Activated naive CD4-positive, alpha-beta T cell treated with anti-CD3 and anti-CD28 coated beads for 36 hours (primary cell): Measurements from ENCODE around the gene TXNDC17. TPM values are rescaled to one million over a fixed set of nuclear protein-coding genes. Genes with fewer than 3 reads are reported as not detected.
"Not testable (repeated sequence)": the region's sequence is repeated elsewhere in the genome, so short reads cannot be mapped to it uniquely, and the experiment has no call there.

Experiments used
- CTCF ChIA-PET: fragments of 350-600 bp; sonication (Branson Sonifier 250); formaldehyde crosslinking; loops from one replicate; lab custom pipeline; 2021; ENCODE audit warnings: antibody characterized with exemption; lab: Charles Lee
- DNase-seq: peaks from one replicate; pipeline ENCODE4 v3.0.0-alpha.2; 2020
- H3K27ac Mint-ChIP-seq: one replicate; pipeline ENCODE4 v1.8.0; 2021; ENCODE audit warnings: mild to moderate bottlenecking, mixed read lengths
- H3K27me3 Mint-ChIP-seq: one replicate; pipeline ENCODE4 v1.8.0; 2021; ENCODE audit warnings: low read depth, mixed read lengths
- H3K36me3 Mint-ChIP-seq: one replicate; pipeline ENCODE4 v1.8.0; 2021; ENCODE audit warnings: low read depth, mixed read lengths
- H3K4me1 Mint-ChIP-seq: one replicate; pipeline ENCODE4 v1.8.0; 2021; ENCODE audit warnings: low read depth, mixed read lengths
- H3K4me3 Mint-ChIP-seq: one replicate; pipeline ENCODE4 v1.8.0; 2021; ENCODE audit warnings: mild to moderate bottlenecking, moderate library complexity, mixed read lengths
- H3K9me3 Mint-ChIP-seq: one replicate; pipeline ENCODE4 v1.8.0; 2021; ENCODE audit warnings: mixed read lengths
- intact Hi-C: fragments of 100-400 bp; cut with micrococcal nuclease; formaldehyde crosslinking; loops from one replicate; pipeline ENCODE4 v1.15.1; 2023
- microRNA-seq: library from miRNA; unstranded; fragments of <30 nt; microRNA quantifications from one replicate; pipeline ENCODE4 v1.2.0, GENCODE V29; 2022; ENCODE audit warnings: borderline microRNAs expressed, borderline replicate concordance
- total RNA-seq, 2 experiments: library from RNA; stranded (reverse); gene quantifications; one replicate each; pipeline ENCODE4 v1.2.3, GENCODE V29; 2021

TXNDC17 gene
- total RNA-seq, 2 experiments from 2014 or later, result 71.4 to 85.8 TPM

DNA sequence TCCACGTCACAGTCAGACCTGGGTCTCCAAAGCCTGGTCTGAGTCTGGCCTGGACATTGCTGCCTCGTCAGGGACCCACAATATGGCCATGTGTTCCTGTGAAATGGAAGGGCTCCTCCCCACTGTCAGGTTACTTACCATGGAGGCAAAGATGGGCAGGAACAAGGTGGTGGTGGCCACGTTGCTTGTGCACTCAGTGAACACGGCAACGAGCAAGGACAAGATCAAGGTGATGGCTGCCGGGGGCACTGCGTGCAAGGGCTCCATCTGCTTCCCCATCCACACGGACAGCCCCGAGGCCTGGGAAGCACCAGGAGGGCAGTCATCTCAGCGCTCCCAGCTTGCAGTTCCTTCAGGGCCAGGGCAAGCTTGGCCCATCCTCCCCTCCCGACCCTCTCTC lies 49.8 kb downstream of the TXNDC17 start:
- intact Hi-C loops, result no loop called here
- no peaks in the 10 kb centered on the region for H3K4me1 Mint-ChIP-seq
- CTCF ChIA-PET, result no interaction called here
- peaks cover 16% of the 10 kb centered on the region for H3K27me3 Mint-ChIP-seq
- no peaks in the 10 kb centered on the region for H3K9me3 Mint-ChIP-seq
- H3K27ac Mint-ChIP-seq, result no peak overlapping the region
- DNase-seq, result no peak
- H3K36me3 Mint-ChIP-seq, result no peaks in the 10 kb centered on the region
- H3K4me3 Mint-ChIP-seq, result no peak overlapping the region

DNA sequence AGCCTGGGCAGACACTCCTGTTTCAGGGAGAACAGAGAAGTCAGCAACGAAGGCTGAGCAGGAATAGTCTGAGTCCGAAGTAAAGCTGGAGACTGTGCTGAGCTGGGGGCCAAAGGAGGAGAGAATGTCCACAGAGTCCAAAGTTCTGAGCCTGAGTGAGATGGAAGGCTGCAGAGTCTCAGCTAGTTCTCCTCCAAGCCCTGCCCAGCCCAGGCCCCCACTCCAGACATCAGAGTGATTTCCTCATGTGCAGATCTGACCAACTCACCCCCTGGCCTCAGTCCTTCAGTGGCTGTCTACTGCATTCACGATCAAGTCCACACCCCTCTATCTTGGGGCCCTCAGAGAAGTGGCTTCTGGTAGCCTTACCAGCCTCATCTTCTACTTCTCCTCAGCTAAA lies 50.7 kb downstream of the TXNDC17 start:
- DNase-seq, result no peak
- CTCF ChIA-PET, result no interaction called here
- intact Hi-C loops, result no loop called here
- no peaks in the 10 kb centered on the region for H3K4me1 Mint-ChIP-seq
- H3K36me3 Mint-ChIP-seq, result no peaks in the 10 kb centered on the region
- H3K27me3 Mint-ChIP-seq, result peaks cover 13% of the 10 kb centered on the region
- no peak overlapping the region for H3K4me3 Mint-ChIP-seq
- H3K9me3 Mint-ChIP-seq, result no peaks in the 10 kb centered on the region
- H3K27ac Mint-ChIP-seq, result no peak overlapping the region

DNA sequence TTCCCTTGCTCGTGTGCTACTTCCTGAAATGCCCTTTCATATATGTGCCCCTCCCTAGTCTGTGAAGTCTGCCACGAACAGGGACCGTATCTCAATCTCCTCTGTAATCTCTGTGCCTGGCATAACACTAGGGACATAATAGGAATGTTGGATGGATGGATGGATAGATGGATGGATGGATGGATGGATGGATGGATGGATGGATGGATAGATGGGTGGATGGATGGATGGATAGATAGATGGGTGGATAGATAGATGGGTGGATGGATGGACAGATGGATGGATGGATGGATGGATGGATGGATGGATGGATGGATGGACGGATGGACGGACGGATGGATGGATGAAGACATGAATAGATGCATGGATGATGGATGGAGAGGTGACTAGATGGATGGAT lies 51.1 kb downstream of the TXNDC17 start:
- intact Hi-C loops, H3K9me3 Mint-ChIP-seq, DNase-seq, H3K4me1 Mint-ChIP-seq, H3K4me3 Mint-ChIP-seq, H3K27ac Mint-ChIP-seq, CTCF ChIA-PET, H3K36me3 Mint-ChIP-seq: not testable (repeated sequence)
- H3K27me3 Mint-ChIP-seq, result peaks cover 13% of the 10 kb centered on the region

Small RNAs within 50 kb of the gene (microRNA-seq; reads per million reads assigned to microRNA genes)
- not detected for gene MIR4520-1
- not detected for gene MIR4520-2

Other genes with a start within 250 kb of the TXNDC17 start
- not detected for gene AIPL1, start 205.9 kb upstream of the TXNDC17 start, total RNA-seq
- gene PIMREG, start 196.6 kb upstream of the TXNDC17 start, total RNA-seq, result 10 to 100 TPM; 18.1 to 19.0 TPM
- under 1 TPM; 0.38 to 0.67 TPM for gene PITPNM3, start 84.5 kb upstream of the TXNDC17 start, total RNA-seq
- 1 to 10 TPM; 7.7 to 8.1 TPM for gene KIAA0753, start 349 bp upstream of the TXNDC17 start, total RNA-seq
- 10 to 100 TPM; 21.7 to 22.5 TPM for gene MED31, start 10.5 kb downstream of the TXNDC17 start, total RNA-seq
- gene C17orf100, start 10.7 kb downstream of the TXNDC17 start, total RNA-seq, result 1 to 10 TPM in 1 of 2 experiments, under 1 TPM in 1; 0.99 to 1.2 TPM
- gene SLC13A5, start 72.3 kb downstream of the TXNDC17 start, total RNA-seq, result not detected
- 10 to 100 TPM; 15.0 to 19.0 TPM for gene XAF1, start 115.0 kb downstream of the TXNDC17 start, total RNA-seq
- not detected for gene FBXO39, start 135.2 kb downstream of the TXNDC17 start, total RNA-seq
- gene TEKT1, start 190.7 kb downstream of the TXNDC17 start, total RNA-seq, result not detected